Midbrain (tissue), 1 donor: Measurements from ENCODE around the gene RPGRIP1L.

Source experiments
- DNase-seq: peaks from one replicate; lab custom pipeline; 2025; lab: John Stamatoyannopoulos, UW

The RPGRIP1L gene

DNA sequence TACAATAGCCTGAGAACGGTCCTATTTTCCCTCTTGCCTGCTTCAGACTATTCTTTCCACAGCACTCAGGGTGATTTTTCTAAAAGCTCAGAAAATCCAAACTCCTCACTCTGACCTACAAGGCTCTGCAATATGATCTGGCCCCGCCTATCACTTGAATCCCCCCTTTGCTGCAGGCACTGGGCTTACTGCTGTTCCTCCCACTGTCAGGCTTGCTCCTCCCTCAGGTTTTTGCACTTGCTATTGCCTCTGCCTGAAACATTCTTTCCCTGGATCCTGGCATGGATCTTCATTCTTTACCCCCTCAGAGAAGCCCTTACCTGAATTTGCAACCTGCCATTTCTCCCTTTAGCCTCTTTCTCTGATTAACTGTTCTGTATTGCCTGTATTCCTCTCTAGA lies 52.3 kb downstream of the RPGRIP1L start:
- no peak for DNase-seq

DNA sequence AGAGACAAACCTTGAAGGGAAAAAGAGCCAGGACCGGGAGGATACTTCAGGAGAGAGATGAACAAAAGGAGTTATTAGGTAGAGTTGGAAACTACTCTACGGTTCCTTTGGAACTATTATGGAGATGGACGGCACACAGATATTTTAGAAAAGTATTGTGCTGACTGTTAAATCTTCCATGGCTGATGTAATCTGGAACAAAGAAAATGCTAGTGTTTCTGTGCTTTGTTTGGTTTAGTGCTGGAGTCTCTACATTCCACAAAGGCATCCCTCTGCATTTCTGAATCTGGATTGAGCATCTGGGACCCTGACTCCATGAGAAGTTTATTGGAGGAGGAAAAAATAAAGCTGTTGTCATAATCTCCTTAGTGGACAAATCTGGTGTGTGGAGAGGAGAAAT lies 57.2 kb downstream of the RPGRIP1L start:
- no peak for DNase-seq

GRCh38 chr16:53643474-53643873 lies 60.2 kb downstream of the RPGRIP1L start:
- no peak for DNase-seq

DNA sequence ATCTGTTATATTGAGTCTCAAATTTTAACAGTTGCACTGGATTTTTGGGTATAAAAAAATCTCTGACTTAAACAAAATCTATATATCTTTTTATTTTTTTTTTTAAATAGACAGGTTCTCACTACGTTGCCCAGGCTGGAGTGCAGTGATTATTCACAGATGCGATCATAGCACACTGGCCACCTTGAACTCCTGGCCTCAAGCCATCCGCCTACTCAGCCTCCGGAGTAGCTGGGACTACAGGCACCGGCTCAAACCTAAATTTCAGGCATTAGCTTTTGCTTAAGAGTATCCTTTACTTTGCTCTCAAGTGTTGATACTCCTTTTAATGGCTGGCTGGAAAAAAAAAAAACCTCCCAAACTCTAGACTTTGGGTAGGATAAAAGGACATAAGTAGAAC lies 61.6 kb downstream of the RPGRIP1L start:
- DNase-seq: no peak

DNA sequence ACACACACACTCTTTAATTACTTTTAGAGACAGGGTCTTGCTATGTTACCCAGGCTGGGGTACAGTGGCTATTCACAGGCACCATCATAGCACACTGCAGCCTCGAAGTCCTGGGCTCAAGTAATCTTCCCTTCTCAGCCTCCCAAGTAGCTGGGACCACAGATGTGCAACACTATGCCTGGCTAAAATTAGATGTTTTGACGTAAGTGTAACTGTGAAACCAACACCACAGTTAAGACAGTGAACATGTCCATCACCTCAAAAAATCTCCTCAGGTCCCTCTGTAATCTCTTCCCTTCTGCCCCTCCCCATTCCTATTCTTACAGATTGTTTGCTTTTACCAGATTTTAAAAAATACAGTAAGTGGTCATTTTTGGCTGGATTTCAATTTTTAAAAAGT lies 66.7 kb downstream of the RPGRIP1L start:
- no peak for DNase-seq

- DNase-seq: no peak
Measured at GRCh38 chr16:53632526-53632925, 71.1 kb downstream of the RPGRIP1L start.

GRCh38 chr16:53631236-53632025 lies 72.2 kb downstream of the RPGRIP1L start:
- DNase-seq: no peak

DNA sequence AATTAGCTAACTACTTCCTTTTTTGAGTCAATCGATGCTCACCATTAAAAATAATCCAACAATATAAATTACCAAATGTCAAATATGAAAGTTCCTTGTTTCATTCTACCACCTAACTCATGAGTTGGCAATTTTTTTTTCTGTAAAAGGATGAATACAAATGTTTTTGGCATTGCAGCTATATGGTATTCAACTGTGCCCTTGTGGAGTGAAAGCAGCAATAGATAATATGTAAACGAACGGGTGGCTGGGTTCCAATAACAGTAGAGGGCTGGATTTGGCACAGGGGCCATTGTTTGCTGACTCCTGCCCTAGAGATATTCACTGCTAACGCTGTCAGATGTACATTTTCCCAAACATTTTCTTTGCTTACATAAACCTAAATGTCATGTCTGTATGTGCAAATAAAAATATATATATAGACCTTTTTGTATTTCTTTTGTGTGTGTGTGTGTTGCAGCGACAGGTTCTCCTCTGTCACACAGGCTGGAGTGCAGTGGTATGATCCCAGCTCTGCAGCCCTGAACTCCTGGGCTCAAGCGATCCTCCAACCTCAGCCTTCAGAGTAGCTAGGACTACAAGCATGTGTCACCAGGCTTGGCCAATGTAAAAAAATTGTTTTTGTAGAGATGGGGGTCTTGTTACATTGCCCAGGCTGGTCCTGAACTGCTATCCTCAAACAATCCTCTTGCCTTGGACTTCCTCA lies 73.9 kb downstream of the RPGRIP1L start:
- no peak for DNase-seq

- DNase-seq: no peak
Measured at GRCh38 chr16:53629151-53629550, 74.5 kb downstream of the RPGRIP1L start.

DNA sequence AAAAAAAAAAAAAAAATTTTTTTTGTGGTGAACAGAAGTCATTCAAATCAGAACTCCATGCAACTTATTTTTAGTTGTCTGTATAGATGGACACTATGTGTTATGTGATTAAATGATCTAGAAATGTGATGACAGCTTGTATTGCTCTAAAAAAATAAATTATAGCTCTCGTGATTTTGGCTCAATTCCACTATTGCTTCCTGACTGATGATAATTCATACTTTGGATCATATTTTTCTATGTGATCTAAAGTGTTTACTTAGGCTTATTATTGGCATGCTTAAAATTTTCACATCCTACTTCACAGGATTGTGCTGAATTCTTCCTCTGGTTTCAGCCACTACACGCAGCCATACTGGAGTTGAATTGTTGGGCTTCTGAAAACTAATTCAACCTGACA lies 76.8 kb downstream of the RPGRIP1L start:
- no peak for DNase-seq

- no peak for DNase-seq
Measured at GRCh38 chr16:53626161-53626560, 77.5 kb downstream of the RPGRIP1L start.

DNA sequence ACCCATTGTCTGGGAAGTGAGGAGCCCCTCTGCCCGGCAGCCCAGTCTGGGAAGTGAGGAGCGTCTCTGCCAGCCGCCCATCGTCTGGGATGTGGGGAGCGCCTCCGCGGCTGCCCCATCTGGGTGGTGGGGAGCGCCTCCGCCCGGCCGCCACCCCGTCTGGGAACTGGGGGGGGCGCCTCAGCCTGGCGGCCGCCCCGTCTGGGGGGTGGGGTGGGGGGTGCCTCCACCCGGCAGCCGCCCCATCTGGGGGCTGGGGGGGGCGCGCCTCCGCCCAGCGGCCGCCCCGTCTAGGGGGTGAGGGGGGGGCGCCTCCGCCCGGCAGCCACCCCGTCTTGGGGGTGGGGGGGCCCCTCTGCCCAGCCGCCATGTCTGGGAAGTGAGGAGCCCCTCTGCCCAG lies 78.4 kb downstream of the RPGRIP1L start:
- DNase-seq: no peak

DNA sequence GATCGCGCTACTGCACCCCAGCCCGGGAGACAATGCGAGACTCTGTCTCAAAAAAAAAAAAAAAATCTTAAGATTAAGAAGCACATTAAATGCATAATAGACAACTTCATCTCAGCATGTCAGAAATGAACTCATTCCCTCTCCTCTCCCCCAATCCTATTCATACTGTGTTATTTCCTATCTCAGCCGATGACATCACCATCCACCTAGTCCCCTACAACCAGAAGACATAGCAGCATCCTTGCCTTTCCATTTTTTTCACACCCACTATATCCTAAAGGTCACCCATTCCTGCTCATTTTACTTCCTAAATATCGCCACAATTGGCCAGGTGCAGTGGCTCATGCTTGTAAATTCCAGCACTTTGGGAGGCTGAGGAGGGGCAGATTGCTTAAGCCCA lies 81.3 kb downstream of the RPGRIP1L start:
- DNase-seq: no peak

GRCh38 chr16:53620476-53620875 lies 83.2 kb downstream of the RPGRIP1L start:
- no peak for DNase-seq

DNA sequence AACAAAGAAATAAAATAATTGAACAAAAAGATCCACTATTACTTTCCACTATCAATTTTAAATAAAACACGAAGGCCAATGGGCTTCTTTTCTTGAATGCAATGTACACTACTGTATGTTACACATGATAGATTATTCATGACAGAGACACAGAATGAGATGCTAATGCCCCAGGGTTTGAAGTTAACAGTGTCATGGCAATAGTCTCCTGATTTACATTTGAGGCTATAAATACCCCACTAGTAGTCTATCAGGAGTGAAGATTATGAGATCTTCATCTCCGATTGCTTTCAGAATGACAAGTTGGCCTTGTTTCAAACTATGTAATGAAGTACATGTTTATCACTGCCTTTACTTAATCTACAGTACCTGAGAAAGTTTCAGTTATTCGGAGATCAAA lies 84.4 kb downstream of the RPGRIP1L start:
- DNase-seq: no peak

DNA sequence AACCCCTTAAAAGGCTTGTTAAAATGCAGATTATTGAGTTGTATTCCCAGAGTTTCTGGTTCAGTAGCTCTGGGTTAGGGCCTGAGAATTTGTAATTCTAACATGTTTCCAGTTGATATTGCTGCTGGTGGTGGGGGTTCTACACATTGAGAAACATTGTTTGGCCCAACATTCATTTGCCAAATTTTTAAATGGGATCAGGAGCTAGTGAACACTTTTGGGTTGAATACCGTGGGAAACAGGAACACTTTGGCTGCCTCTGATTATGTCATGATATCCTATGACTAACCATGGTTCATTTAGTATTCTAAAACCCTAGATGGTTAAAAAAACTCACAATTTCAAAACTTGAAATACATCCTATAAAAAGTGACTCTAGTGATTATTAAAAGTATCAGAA lies 89.3 kb downstream of the RPGRIP1L start:
- DNase-seq: no peak

DNA sequence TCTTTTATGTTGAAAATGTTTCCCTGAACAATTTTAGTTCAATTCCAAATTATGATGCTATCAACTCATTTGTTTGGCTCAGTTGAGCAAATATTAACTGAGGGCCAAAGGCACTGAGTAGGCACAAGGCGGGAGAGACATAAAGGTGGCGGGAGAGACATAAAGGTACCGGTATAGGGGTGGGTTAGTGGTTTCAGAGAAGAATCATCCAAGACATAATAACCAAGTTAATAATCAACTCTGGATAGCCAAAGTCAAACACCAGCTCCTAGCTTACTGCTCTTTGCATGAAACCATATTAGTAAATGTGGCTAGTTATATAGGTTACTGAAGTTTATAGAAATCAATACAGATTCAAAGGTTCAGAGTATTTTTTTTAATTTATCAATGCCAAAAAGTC lies 91.7 kb downstream of the RPGRIP1L start:
- DNase-seq: no peak

DNA sequence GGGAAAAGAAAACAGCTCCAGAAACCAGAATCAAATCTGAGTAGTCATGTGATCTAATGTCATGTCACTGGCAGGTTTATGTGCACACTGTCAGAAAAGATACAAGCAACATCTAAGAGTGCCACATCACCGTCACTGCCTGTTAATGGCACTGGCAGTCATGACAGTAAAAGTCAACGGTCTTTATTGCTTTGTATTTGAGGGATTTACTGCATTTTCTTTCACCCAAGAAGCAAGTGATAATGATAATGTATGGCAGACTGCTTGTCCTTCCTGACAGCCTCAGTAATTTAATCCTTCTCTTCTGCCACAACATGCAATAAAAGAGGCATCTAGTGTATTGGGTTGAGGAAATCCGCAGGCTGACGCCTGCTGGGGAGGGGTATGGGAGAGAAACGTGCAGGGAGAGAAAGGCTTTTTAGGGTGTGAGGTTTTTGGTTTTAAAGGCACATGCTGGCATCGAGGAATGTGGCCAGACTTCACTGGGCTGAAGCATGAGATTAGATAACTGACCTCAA lies 92.4 kb downstream of the RPGRIP1L start:
- no peak for DNase-seq

GRCh38 chr16:53609536-53609935 lies 94.1 kb downstream of the RPGRIP1L start:
- no peak for DNase-seq

DNA sequence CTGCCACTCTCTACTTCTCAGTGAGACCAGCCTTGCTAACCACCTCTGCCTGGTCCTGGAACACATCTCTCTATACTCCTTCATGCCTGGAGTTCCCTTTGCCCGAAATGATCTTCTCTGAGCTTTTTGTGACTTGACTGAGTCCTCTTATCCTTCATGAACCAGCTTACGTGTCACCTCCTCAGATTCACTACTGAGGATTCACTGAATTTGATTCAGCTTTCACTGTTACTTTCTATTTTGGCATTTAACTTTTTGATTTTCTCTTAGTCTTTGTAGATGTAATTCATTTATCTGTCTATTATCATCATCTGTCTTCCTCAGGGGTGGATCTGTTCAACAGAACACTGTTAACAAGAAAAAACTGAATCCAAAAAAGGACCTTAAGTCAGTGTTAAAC lies 95.6 kb downstream of the RPGRIP1L start:
- no peak for DNase-seq

- no peak for DNase-seq
Measured at GRCh38 chr16:53605831-53606400, 97.7 kb downstream of the RPGRIP1L start.

DNA sequence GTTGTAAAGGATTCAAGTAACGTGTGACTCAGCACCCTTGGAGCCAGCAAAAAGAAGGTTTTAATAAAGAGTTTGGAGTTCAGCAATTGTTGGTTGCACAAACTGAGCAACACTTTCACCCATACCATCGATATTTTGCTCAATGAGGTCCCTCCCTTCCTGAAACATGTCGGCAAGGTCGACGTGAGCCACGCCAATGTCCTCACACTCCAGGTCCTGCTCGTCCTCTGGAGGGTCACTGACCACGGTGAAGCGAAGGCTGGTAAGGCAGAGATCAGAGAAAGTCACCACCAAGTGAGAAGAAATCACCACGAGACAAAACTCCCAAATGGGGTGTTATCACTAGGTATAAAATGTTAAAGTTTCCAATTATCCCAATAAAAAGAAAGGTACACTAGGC lies 98.3 kb downstream of the RPGRIP1L start:
- DNase-seq: no peak

GRCh38 chr16:53601961-53602360 lies 101.7 kb downstream of the RPGRIP1L start:
- DNase-seq: no peak
